ENCODE measurements around the gene NFIA.

Gene NFIA

GRCh38 chr1:61253059-61253735, 170.8 kb downstream of the NFIA start:
- no peak overlapping the region for H3K4me2 ChIP-seq (ENCODE audit: low read depth, low read length, poor library complexity, severe bottlenecking)
- H3K36me3 ChIP-seq (ENCODE audit: insufficient read depth, low read length), result no peaks in the 10 kb centered on the region
- H3K4me1 ChIP-seq (ENCODE audit: insufficient read depth, low read length, poor library complexity, severe bottlenecking), result peaks cover 35% of the 10 kb centered on the region
- no peaks in the 10 kb centered on the region for H3K27me3 ChIP-seq (ENCODE audit: insufficient read depth, low read length, poor library complexity, severe bottlenecking)
- no peak overlapping the region for H2AFZ ChIP-seq (ENCODE audit: low read length)
- H4K20me1 ChIP-seq (ENCODE audit: insufficient read depth, low read length, poor library complexity, severe bottlenecking), result no peaks in the 10 kb centered on the region
- no peaks in the 10 kb centered on the region for H3K9me2 ChIP-seq (replicated peaks; ENCODE audit: low read depth, low read length)
- no peaks in the 10 kb centered on the region for H3K79me2 ChIP-seq (ENCODE audit: insufficient read depth, low read length)
- no peak overlapping the region for H3K4me3 ChIP-seq (ENCODE audit: low read length, poor library complexity, severe bottlenecking)
- H3K9ac ChIP-seq (ENCODE audit: low read depth, low read length, poor library complexity, severe bottlenecking), result no peak overlapping the region
- TF ChIP-seq EZH2phosphoT487 (IDR thresholded peaks at IDR 0.05; ENCODE audit: borderline replicate concordance), result no peak
- H3F3A ChIP-seq (ENCODE audit: low read depth), result no peaks in the 10 kb centered on the region
- H3K9me3 ChIP-seq (ENCODE audit: insufficient read depth, low read depth, low read length), result no peaks in the 10 kb centered on the region

- Histone ChIP-seq H3K27me3 (ENCODE audit: insufficient read depth, low read length, poor library complexity, severe bottlenecking) (no peaks in the 10 kb centered on the region), H3F3A (ENCODE audit: low read depth) (no peaks in the 10 kb centered on the region), H3K36me3 (ENCODE audit: insufficient read depth, low read length) (no peaks in the 10 kb centered on the region), H3K9ac (ENCODE audit: low read depth, low read length, poor library complexity, severe bottlenecking) (peak overlapping the region; percentile 28), H2AFZ (ENCODE audit: low read length) (peak overlapping the region; percentile 17; the same call in 1 of the 2 replicates), H3K9me3 (ENCODE audit: insufficient read depth, low read depth, low read length) (no peaks in the 10 kb centered on the region), H3K4me3 (ENCODE audit: low read length, poor library complexity, severe bottlenecking) (peak overlapping the region; percentile 72), H3K4me1 (ENCODE audit: insufficient read depth, low read length, poor library complexity, severe bottlenecking) (peaks cover 35% of the 10 kb centered on the region), H3K4me2 (ENCODE audit: low read depth, low read length, poor library complexity, severe bottlenecking) (peak overlapping the region; percentile 87), H3K79me2 (ENCODE audit: insufficient read depth, low read length) (no peaks in the 10 kb centered on the region), H3K9me2 (replicated peaks; ENCODE audit: low read depth, low read length) (no peaks in the 10 kb centered on the region), H4K20me1 (ENCODE audit: insufficient read depth, low read length, poor library complexity, severe bottlenecking) (no peaks in the 10 kb centered on the region)
- TF ChIP-seq CTCF (conservative IDR thresholded peaks at IDR 0.05; ENCODE audit: low read length), result no peak
- TF ChIP-seq EZH2phosphoT487 (IDR thresholded peaks at IDR 0.05; ENCODE audit: borderline replicate concordance), result no peak
These were observed 171.7 kb downstream of the NFIA start for GRCh38 chr1:61253912-61254633.

GRCh38 chr1:61254634-61255357, 172.4 kb downstream of the NFIA start:
- Histone ChIP-seq H3K4me2 (ENCODE audit: low read depth, low read length, poor library complexity, severe bottlenecking) (peak overlapping the region; percentile 87), H2AFZ (ENCODE audit: low read length) (peak overlapping the region; percentile 17; the same call in 1 of the 2 replicates), H3K9ac (ENCODE audit: low read depth, low read length, poor library complexity, severe bottlenecking) (peak overlapping the region; percentile 28), H3K9me2 (replicated peaks; ENCODE audit: low read depth, low read length) (no peaks in the 10 kb centered on the region), H3K4me1 (ENCODE audit: insufficient read depth, low read length, poor library complexity, severe bottlenecking) (peaks cover 35% of the 10 kb centered on the region), H3K9me3 (ENCODE audit: insufficient read depth, low read depth, low read length) (no peaks in the 10 kb centered on the region), H3K27me3 (ENCODE audit: insufficient read depth, low read length, poor library complexity, severe bottlenecking) (no peaks in the 10 kb centered on the region), H3F3A (ENCODE audit: low read depth) (no peaks in the 10 kb centered on the region), H3K4me3 (ENCODE audit: low read length, poor library complexity, severe bottlenecking) (peak overlapping the region; percentile 72), H3K36me3 (ENCODE audit: insufficient read depth, low read length) (no peaks in the 10 kb centered on the region), H4K20me1 (ENCODE audit: insufficient read depth, low read length, poor library complexity, severe bottlenecking) (no peaks in the 10 kb centered on the region), H3K79me2 (ENCODE audit: insufficient read depth, low read length) (no peaks in the 10 kb centered on the region)
- TF ChIP-seq EZH2phosphoT487 (IDR thresholded peaks at IDR 0.05; ENCODE audit: borderline replicate concordance), result no peak

DNA sequence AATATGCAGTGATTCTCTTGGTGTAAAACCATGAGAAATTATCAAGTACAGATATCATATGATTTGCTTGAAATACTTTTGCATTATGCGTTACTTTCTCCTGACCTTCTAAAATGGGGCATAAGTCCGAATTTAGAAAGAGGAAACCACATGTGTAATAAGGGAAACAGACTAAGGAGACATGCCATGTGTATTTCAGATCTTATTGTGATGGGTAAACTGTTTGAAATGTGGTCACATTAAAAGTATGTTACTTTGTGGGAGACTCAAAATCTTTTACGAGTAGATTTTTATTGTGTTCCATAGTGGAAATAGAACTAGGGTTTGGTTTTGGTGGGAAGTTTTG, 173.0 kb downstream of the NFIA start:
- no peak overlapping the region for H2AFZ ChIP-seq (ENCODE audit: low read length)
- H3K9me3 ChIP-seq (ENCODE audit: insufficient read depth, low read depth, low read length), result no peaks in the 10 kb centered on the region
- no peaks in the 10 kb centered on the region for H3K36me3 ChIP-seq (ENCODE audit: insufficient read depth, low read length)
- peak overlapping the region; percentile 72 for H3K4me3 ChIP-seq (ENCODE audit: low read length, poor library complexity, severe bottlenecking)
- TF ChIP-seq CTCF (conservative IDR thresholded peaks at IDR 0.05; ENCODE audit: low read length) (no peak), EZH2phosphoT487 (IDR thresholded peaks at IDR 0.05; ENCODE audit: borderline replicate concordance) (peak; percentile 64)
- peaks cover 35% of the 10 kb centered on the region for H3K4me1 ChIP-seq (ENCODE audit: insufficient read depth, low read length, poor library complexity, severe bottlenecking)
- no peaks in the 10 kb centered on the region for H3K9me2 ChIP-seq (replicated peaks; ENCODE audit: low read depth, low read length)
- no peaks in the 10 kb centered on the region for H3K27me3 ChIP-seq (ENCODE audit: insufficient read depth, low read length, poor library complexity, severe bottlenecking)
- H3K9ac ChIP-seq (ENCODE audit: low read depth, low read length, poor library complexity, severe bottlenecking), result peak overlapping the region; percentile 28
- H3K79me2 ChIP-seq (ENCODE audit: insufficient read depth, low read length), result no peaks in the 10 kb centered on the region
- no peaks in the 10 kb centered on the region for H4K20me1 ChIP-seq (ENCODE audit: insufficient read depth, low read length, poor library complexity, severe bottlenecking)
- peak overlapping the region; percentile 87 for H3K4me2 ChIP-seq (ENCODE audit: low read depth, low read length, poor library complexity, severe bottlenecking)
- H3F3A ChIP-seq (ENCODE audit: low read depth), result no peaks in the 10 kb centered on the region

All from Loucy (cell line).